Activated CD8-positive, alpha-beta memory T cell treated with anti-CD3 and anti-CD28 coated beads, Interleukin-2, amount 50 U/mL, for 24 hours (primary cell): ENCODE data around the gene C6orf118.

Experiments
- DNase-seq: peaks from one replicate; pipeline ENCODE4 v3.0.0-alpha.2; 2020; ENCODE audit errors: extremely low read depth

The C6orf118 gene

GRCh38 chr6:165244524-165245247 is 64.7 kb downstream of the C6orf118 start:
- no peak for DNase-seq

GRCh38 chr6:165243801-165244200 is 65.6 kb downstream of the C6orf118 start:
- no peak for DNase-seq

- DNase-seq = no peak
Observed at GRCh38 chr6:165236326-165236725, 73.1 kb downstream of the C6orf118 start.

GRCh38 chr6:165232731-165233488 is 76.5 kb downstream of the C6orf118 start:
- no peak for DNase-seq

GRCh38 chr6:165231581-165232561 is 77.5 kb downstream of the C6orf118 start:
- no peak for DNase-seq

GRCh38 chr6:165231177-165231576 is 78.2 kb downstream of the C6orf118 start:
- no peak for DNase-seq
